IMR-90 (cell line): Measurements from ENCODE around the gene TMC8. TPM values are rescaled to one million over a fixed set of nuclear protein-coding genes. Genes with fewer than 3 reads are reported as not detected.

Experiments
- ATAC-seq: fragments of 200-7000 bp; cut with Tn5 transposase; 2 replicates; pipeline ENCODE4 v1.9.1; 2020; ENCODE audit warnings: low read depth, mild to moderate bottlenecking, moderate library complexity
- BruUV-seq: library from RNA; stranded (reverse); fragments of 400-500 nt; replicated peaks from 2 replicates; lab custom pipeline; 2021; lab: Mats Ljungman, UMichigan
- CTCF ChIA-PET: fragments of 300-600 bp; formaldehyde crosslinking; extraction: SDS; loops from one replicate; lab custom pipeline; 2021; ENCODE audit warnings: antibody characterized with exemption; lab: Yijun Ruan, JAX
- POLR2A ChIA-PET: fragments of 300-600 bp; sonication (Branson Sonifier 250); formaldehyde crosslinking; loops from one replicate; lab custom pipeline; 2022; ENCODE audit warnings: antibody characterized with exemption; ENCODE audit not compliant: unreplicated experiment; lab: Charles Lee
- DNase-seq: peaks from one replicate; pipeline ENCODE4 v3.0.0; 2013
- H2AFZ ChIP-seq: replicated peaks from 2 replicates; pipeline ENCODE3; 2013; ENCODE audit warnings: low read length, mild to moderate bottlenecking; ENCODE audit not compliant: poor library complexity
- H2AK5ac ChIP-seq: 2 replicates; pipeline ENCODE4 v1.6.1; 2013; ENCODE audit warnings: low read depth, low read length, inconsistent platforms
- H2AK9ac ChIP-seq: replicated peaks from 2 replicates; pipeline ENCODE3; 2013; ENCODE audit warnings: mild to moderate bottlenecking, low read depth, low read length, moderate library complexity; ENCODE audit not compliant: poor library complexity
- H2BK120ac ChIP-seq: 2 replicates; pipeline ENCODE4 v1.6.1; 2013; ENCODE audit warnings: low read depth, low read length, inconsistent platforms
- H2BK15ac ChIP-seq: 3 replicates; pipeline ENCODE4 v1.6.1; 2013; ENCODE audit warnings: low read depth, low read length, inconsistent platforms
- H2BK20ac ChIP-seq: 2 replicates; pipeline ENCODE4 v1.6.1; 2013; ENCODE audit warnings: low read depth, mild to moderate bottlenecking, inconsistent platforms, low read length, moderate library complexity
- H2BK5ac ChIP-seq: 2 replicates; pipeline ENCODE4 v1.6.1; 2013; ENCODE audit warnings: mild to moderate bottlenecking, low read depth, low read length, inconsistent platforms; ENCODE audit not compliant: poor library complexity, severe bottlenecking
- H3K14ac ChIP-seq: replicated peaks from 2 replicates; pipeline ENCODE4 v1.6.1; 2013; ENCODE audit warnings: low read depth, low read length, inconsistent platforms
- H3K18ac ChIP-seq: 2 replicates; pipeline ENCODE4 v1.6.1; 2013; ENCODE audit warnings: low read depth, low read length, control low read depth
- H3K23ac ChIP-seq: 2 replicates; pipeline ENCODE4 v1.6.1; 2013; ENCODE audit warnings: low read depth, low read length, inconsistent platforms
- H3K27ac ChIP-seq: 2 replicates; pipeline ENCODE4 v1.5.1; 2013; ENCODE audit warnings: mild to moderate bottlenecking, control low read depth, low read length; ENCODE audit not compliant: insufficient read depth
- H3K27me3 ChIP-seq: 2 replicates; pipeline ENCODE4 v1.6.1; 2013; ENCODE audit warnings: low read length; ENCODE audit not compliant: control insufficient read depth, insufficient read depth
- H3K36me3 ChIP-seq: 2 replicates; pipeline ENCODE4 v1.6.1; 2013; ENCODE audit warnings: low read length, mixed read lengths; ENCODE audit not compliant: control insufficient read depth, insufficient read depth
- H3K4ac ChIP-seq: 2 replicates; pipeline ENCODE4 v1.6.1; 2013; ENCODE audit warnings: low read depth, low read length, inconsistent platforms
- H3K4me1 ChIP-seq: 2 replicates; pipeline ENCODE4 v1.6.1; 2013; ENCODE audit warnings: low read length, mixed read lengths; ENCODE audit not compliant: control insufficient read depth, insufficient read depth
- H3K4me2 ChIP-seq: 2 replicates; pipeline ENCODE4 v1.6.1; 2013; ENCODE audit warnings: low read depth, mild to moderate bottlenecking, control low read depth, low read length, moderate library complexity
- H3K4me3 ChIP-seq: 2 replicates; pipeline ENCODE4 v1.5.1; 2013; ENCODE audit warnings: low read depth, mild to moderate bottlenecking, control low read depth, low read length, moderate library complexity; ENCODE audit not compliant: insufficient read depth
- H3K56ac ChIP-seq: 2 replicates; pipeline ENCODE4 v1.6.1; 2013; ENCODE audit warnings: low read length, inconsistent platforms; ENCODE audit not compliant: insufficient read depth; ENCODE audit errors: extremely low read depth
- H3K79me1 ChIP-seq, 2 experiments: 2 replicates each; pipeline ENCODE4 v1.6.1; 2013; ENCODE audit warnings: low read length in 2 of 2, inconsistent platforms in 1 of 2, low read depth in 1 of 2
- H3K9ac ChIP-seq: 2 replicates; pipeline ENCODE4 v1.6.1; 2013; ENCODE audit warnings: low read depth, low read length, control low read depth
- H3K9me1 ChIP-seq: 2 replicates; pipeline ENCODE4 v1.6.1; 2013; ENCODE audit warnings: low read length, inconsistent platforms; ENCODE audit not compliant: insufficient read depth
- H3K9me3 ChIP-seq: 2 replicates; pipeline ENCODE4 v1.6.1; 2013; ENCODE audit warnings: low read length; ENCODE audit not compliant: control insufficient read depth, insufficient read depth
- H4K20me1 ChIP-seq: 2 replicates; pipeline ENCODE4 v1.6.1; 2013; ENCODE audit warnings: low read length, inconsistent platforms; ENCODE audit not compliant: insufficient read depth
- H4K5ac ChIP-seq: 2 replicates; pipeline ENCODE4 v1.6.1; 2013; ENCODE audit warnings: mild to moderate bottlenecking, low read depth, low read length, control low read depth
- H4K8ac ChIP-seq, 2 experiments: 2 replicates each; pipeline ENCODE4 v1.6.1; 2013; ENCODE audit warnings: low read depth in 2 of 2, low read length in 2 of 2, control low read depth in 1 of 2, inconsistent platforms in 1 of 2
- H4K91ac ChIP-seq: 2 replicates; pipeline ENCODE4 v1.6.1; 2013; ENCODE audit warnings: low read depth, low read length, inconsistent platforms; ENCODE audit not compliant: insufficient read depth
- BHLHE40 ChIP-seq: fragments of 150-350 bp; IDR thresholded peaks from 2 replicates; pipeline ENCODE4 v1.6.1; 2016; ENCODE audit warnings: mild to moderate bottlenecking, low read depth, low read length
- CEBPB ChIP-seq: IDR thresholded peaks from 2 replicates; pipeline ENCODE4 v1.6.1; 2012; ENCODE audit warnings: low read depth, low read length, improper control_type of control experiment
- FOS ChIP-seq: fragments of 150-350 bp; IDR thresholded peaks from 2 replicates; pipeline ENCODE4 v1.6.1; 2016; ENCODE audit warnings: low read depth, low read length
- MAFK ChIP-seq: IDR thresholded peaks from 2 replicates; pipeline ENCODE4 v1.6.1; 2012; ENCODE audit warnings: low read depth, low read length, improper control_type of control experiment
- MXI1 ChIP-seq: IDR thresholded peaks from 2 replicates; pipeline ENCODE4 v1.6.1; 2012; ENCODE audit warnings: low read depth, mild to moderate bottlenecking, low read length, moderate library complexity, borderline replicate concordance
- NFE2L2 ChIP-seq: fragments of 150-350 bp; IDR thresholded peaks from 2 replicates; pipeline ENCODE4 v1.6.1; 2016; ENCODE audit warnings: low read depth, mild to moderate bottlenecking, low read length
- POLR2A ChIP-seq: IDR thresholded peaks from 2 replicates; pipeline ENCODE4 v1.6.1; 2012; ENCODE audit warnings: mild to moderate bottlenecking, low read depth, low read length
- RAD21 ChIP-seq: IDR thresholded peaks from 2 replicates; pipeline ENCODE4 v1.6.1; 2012; ENCODE audit warnings: low read length, improper control_type of control experiment
- RCOR1 ChIP-seq: IDR thresholded peaks from 2 replicates; pipeline ENCODE4 v1.6.1; 2012; ENCODE audit warnings: mild to moderate bottlenecking, low read length, improper control_type of control experiment; ENCODE audit not compliant: insufficient replicate concordance
- SMC3 ChIP-seq: fragments of 150-350 bp; IDR thresholded peaks from 2 replicates; pipeline ENCODE4 v1.6.1; 2016; ENCODE audit warnings: low read depth, mild to moderate bottlenecking, antibody characterized with exemption, low read length, moderate library complexity
- WGBS, 2 experiments: methylation state at CpG; one replicate each; pipeline versions ENCODE4 v1.1.5 to v1.1.7; 2013; ENCODE audit warnings: missing lambda C conversion rate in 2 of 2; ENCODE audit not compliant: insufficient read length in 1 of 2; ENCODE audit errors: extremely low coverage in 2 of 2; 5-methylcytosine and 5-hydroxymethylcytosine counted together
- dilution Hi-C: fragments of 300-500 bp; cut with HindIII; formaldehyde crosslinking; loops from one replicate; pipeline ENCODE4 v1.14.3; 2018; ENCODE audit warnings: low sequenced_read_pairs; ENCODE audit not compliant: unreplicated experiment
- in situ Hi-C: fragments of 300-500 bp; cut with MboI; formaldehyde crosslinking; loops from 3 replicates; pipeline ENCODE4 v1.14.3; 2019; ENCODE audit warnings: low sequenced_read_pairs, inconsistent platforms, mixed read lengths
- intact Hi-C: fragments of 100-400 bp; cut with micrococcal nuclease; formaldehyde crosslinking; loops from 2 replicates; pipeline ENCODE4 v1.10.0; 2022
- polyA plus RNA-seq, 3 experiments: library from polyadenylated mRNA; depleted of rRNA; stranded (reverse); fragments of >200 nt; gene quantifications; 2 replicates each; pipeline ENCODE4 v1.2.3, GENCODE V29; 2012; ENCODE audit warnings: low replicate concordance in 1 of 3
- total RNA-seq: library from RNA; depleted of rRNA; stranded (reverse); fragments of >200 nt; gene quantifications from 2 replicates; pipeline ENCODE4 v1.2.3, GENCODE V29; 2012
- TF ChIP-seq, protein P1 (sequence below): fragments of 150-350 bp; IDR thresholded peaks from 2 replicates; pipeline ENCODE4 v1.6.1; 2016; ENCODE audit warnings: low read depth, mild to moderate bottlenecking, low read length, moderate library complexity, borderline replicate concordance
- TF ChIP-seq, protein P2 (sequence below): fragments of 150-350 bp; IDR thresholded peaks from 2 replicates; pipeline ENCODE4 v1.6.1; 2017; ENCODE audit warnings: mild to moderate bottlenecking, antibody characterized with exemption, low read length, low read depth
- TF ChIP-seq, protein P3 (sequence below): conservative IDR thresholded peaks from 2 replicates; pipeline ENCODE4 v1.5.1; 2012; ENCODE audit warnings: mild to moderate bottlenecking, low read depth, low read length, improper control_type of control experiment

TMC8 gene
- total and polyA plus RNA-seq, 2 of the 4 experiments (the other 2 are of a cell fraction): not detected

DNA sequence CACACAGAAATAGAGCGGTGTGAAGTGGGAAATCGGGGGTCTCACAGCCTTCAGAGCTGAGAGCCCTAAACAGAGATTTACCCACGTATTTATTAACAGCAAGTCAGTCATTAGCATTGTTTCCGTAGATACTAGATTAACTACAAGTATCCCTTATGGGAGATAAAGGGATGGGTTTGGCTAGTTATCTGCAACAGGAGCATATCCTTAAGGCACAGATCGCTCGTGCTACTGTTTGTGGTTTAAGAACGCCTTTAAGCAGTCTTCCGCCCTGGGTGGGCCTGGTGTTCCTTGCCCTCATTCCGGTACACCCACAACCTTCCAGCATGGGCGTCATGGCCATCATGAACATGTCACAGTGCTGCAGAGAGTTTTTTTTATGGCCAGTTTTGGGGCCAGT lies 29.0 kb upstream of the TMC8 start:
- Histone ChIP-seq H2BK15ac (no peak overlapping the region), H3K14ac (no peak overlapping the region), H2AK9ac (no peak overlapping the region), H2BK5ac (no peak overlapping the region), H2AK5ac (no peak overlapping the region), H3K4ac (no peak overlapping the region), H3K4me2 (no peak overlapping the region), H3K9me1 (peaks cover 3% of the 10 kb centered on the region; the same call in 1 of the 2 replicates), H4K20me1 (no peaks in the 10 kb centered on the region), H4K5ac (no peak overlapping the region), H3K4me1 (no peaks in the 10 kb centered on the region; the same call in 1 of the 2 replicates), H3K36me3 (peaks cover 42% of the 10 kb centered on the region), H4K8ac (no peak overlapping the region), H3K23ac (no peak overlapping the region), H2AFZ (no peak overlapping the region), H3K18ac (no peak overlapping the region), H4K91ac (no peak overlapping the region), H3K79me1 (no peaks in the 10 kb centered on the region), H3K27ac (no peak overlapping the region), H3K4me3 (no peak overlapping the region), H3K9ac (no peak overlapping the region), H2BK120ac (no peak overlapping the region), H3K9me3 (no peaks in the 10 kb centered on the region), H3K56ac (no peak overlapping the region), H3K27me3 (no peaks in the 10 kb centered on the region), H2BK20ac (no peak overlapping the region)
- 93% methylated on average over 4 of the region's 10 CpGs; no CpG with 5 or more reads in 1 of the 2 experiments for WGBS, 2 experiments
- CTCF ChIA-PET: no interaction called here
- in situ Hi-C loops (no loop called here), intact Hi-C loops (no loop called here), dilution Hi-C loops (no loop called here)
- POLR2A ChIA-PET: no interaction called here
- TF ChIP-seq FOS (no peak), RCOR1 (no peak), BHLHE40 (no peak), NFE2L2 (no peak), MXI1 (no peak), CEBPB (no peak), SMC3 (no peak), MAFK (no peak), RAD21 (no peak), POLR2A (no peak)
- TF ChIP-seq, protein P1, sequence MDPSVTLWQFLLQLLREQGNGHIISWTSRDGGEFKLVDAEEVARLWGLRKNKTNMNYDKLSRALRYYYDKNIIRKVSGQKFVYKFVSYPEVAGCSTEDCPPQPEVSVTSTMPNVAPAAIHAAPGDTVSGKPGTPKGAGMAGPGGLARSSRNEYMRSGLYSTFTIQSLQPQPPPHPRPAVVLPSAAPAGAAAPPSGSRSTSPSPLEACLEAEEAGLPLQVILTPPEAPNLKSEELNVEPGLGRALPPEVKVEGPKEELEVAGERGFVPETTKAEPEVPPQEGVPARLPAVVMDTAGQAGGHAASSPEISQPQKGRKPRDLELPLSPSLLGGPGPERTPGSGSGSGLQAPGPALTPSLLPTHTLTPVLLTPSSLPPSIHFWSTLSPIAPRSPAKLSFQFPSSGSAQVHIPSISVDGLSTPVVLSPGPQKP: no peak
- TF ChIP-seq, protein P2, sequence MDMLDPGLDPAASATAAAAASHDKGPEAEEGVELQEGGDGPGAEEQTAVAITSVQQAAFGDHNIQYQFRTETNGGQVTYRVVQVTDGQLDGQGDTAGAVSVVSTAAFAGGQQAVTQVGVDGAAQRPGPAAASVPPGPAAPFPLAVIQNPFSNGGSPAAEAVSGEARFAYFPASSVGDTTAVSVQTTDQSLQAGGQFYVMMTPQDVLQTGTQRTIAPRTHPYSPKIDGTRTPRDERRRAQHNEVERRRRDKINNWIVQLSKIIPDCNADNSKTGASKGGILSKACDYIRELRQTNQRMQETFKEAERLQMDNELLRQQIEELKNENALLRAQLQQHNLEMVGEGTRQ: no peak
- TF ChIP-seq, protein P3, sequence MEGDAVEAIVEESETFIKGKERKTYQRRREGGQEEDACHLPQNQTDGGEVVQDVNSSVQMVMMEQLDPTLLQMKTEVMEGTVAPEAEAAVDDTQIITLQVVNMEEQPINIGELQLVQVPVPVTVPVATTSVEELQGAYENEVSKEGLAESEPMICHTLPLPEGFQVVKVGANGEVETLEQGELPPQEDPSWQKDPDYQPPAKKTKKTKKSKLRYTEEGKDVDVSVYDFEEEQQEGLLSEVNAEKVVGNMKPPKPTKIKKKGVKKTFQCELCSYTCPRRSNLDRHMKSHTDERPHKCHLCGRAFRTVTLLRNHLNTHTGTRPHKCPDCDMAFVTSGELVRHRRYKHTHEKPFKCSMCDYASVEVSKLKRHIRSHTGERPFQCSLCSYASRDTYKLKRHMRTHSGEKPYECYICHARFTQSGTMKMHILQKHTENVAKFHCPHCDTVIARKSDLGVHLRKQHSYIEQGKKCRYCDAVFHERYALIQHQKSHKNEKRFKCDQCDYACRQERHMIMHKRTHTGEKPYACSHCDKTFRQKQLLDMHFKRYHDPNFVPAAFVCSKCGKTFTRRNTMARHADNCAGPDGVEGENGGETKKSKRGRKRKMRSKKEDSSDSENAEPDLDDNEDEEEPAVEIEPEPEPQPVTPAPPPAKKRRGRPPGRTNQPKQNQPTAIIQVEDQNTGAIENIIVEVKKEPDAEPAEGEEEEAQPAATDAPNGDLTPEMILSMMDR: no peak
- no TSS peak for BruUV-seq
- DNase-seq: no peak
- ATAC-seq: no peak
